K562 (cell line): ENCODE results near the gene IFT122. TPM values are rescaled to one million over a fixed set of nuclear protein-coding genes. Genes with fewer than 3 reads are reported as not detected.

ENCODE experiments used
- ADNP ChIP-seq: fragments of 200-800 bp; sonication (Bioruptor generic); IDR thresholded peaks from 2 replicates; pipeline ENCODE4 v1.6.1; 2016; ENCODE audit warnings: missing genetic modification characterization, missing compliant biosample characterization
- ARID4B ChIP-seq: sonication (generic); formaldehyde crosslinking; IDR thresholded peaks from 2 replicates; pipeline ENCODE4 v1.8.0; 2022; ENCODE audit warnings: mild to moderate bottlenecking, missing genetic modification reagents
- ASH1L ChIP-seq: fragments of 450-650 bp; IDR thresholded peaks from 2 replicates; pipeline ENCODE4 v1.6.1; 2018; ENCODE audit warnings: borderline replicate concordance, mild to moderate bottlenecking, low read depth; ENCODE audit not compliant: partially characterized antibody
- BCOR ChIP-seq: fragments of 450-650 bp; IDR thresholded peaks from 2 replicates; pipeline ENCODE4 v1.6.1; 2016
- MBD2 ChIP-seq: sonication (generic); IDR thresholded peaks from 2 replicates; pipeline ENCODE4 v1.6.1; 2016; ENCODE audit warnings: low read depth, borderline replicate concordance
- RBM25 ChIP-seq: fragments of 200-400 bp; formaldehyde crosslinking; IDR thresholded peaks from 2 replicates; pipeline ENCODE4 v1.6.1; 2018; ENCODE audit warnings: low read length, low read depth, moderate library complexity; ENCODE audit not compliant: severe bottlenecking
- SMARCE1 ChIP-seq: fragments of 450-650 bp; IDR thresholded peaks from 2 replicates; pipeline ENCODE4 v1.7.1; 2016; ENCODE audit warnings: mild to moderate bottlenecking
- SPI1 ChIP-seq: IDR thresholded peaks from 2 replicates; pipeline ENCODE4 v1.6.1; 2011; ENCODE audit warnings: low read depth, low read length, control low read depth, borderline replicate concordance
- TAF7 ChIP-seq: fragments of 450-650 bp; IDR thresholded peaks from 2 replicates; pipeline ENCODE4 v1.6.1; 2016; ENCODE audit warnings: missing genetic modification characterization, missing compliant biosample characterization
- THRAP3 ChIP-seq: fragments of 450-650 bp; IDR thresholded peaks from 2 replicates; pipeline ENCODE4 v1.6.1; 2016; ENCODE audit warnings: mild to moderate bottlenecking, inconsistent platforms, borderline replicate concordance
- TRIM24 ChIP-seq, 2 experiments: fragments of 450-650 bp; IDR thresholded peaks; 2 replicates each; pipeline ENCODE4 v1.6.1; 2016
- ZFP36 ChIP-seq: fragments of 150-350 bp; IDR thresholded peaks from 2 replicates; pipeline ENCODE4 v1.6.1; 2018; ENCODE audit warnings: low read length, low read depth; ENCODE audit not compliant: partially characterized antibody
- ZNF121 ChIP-seq: sonication (generic); formaldehyde crosslinking; conservative IDR thresholded peaks from 2 replicates; pipeline ENCODE4 v1.8.0; 2022; ENCODE audit warnings: missing genetic modification reagents
- ZNF740 ChIP-seq, 3 experiments: fragments of 200-800 bp in 1 of 3; sonication (Bioruptor generic) in 1 of 3; sonication (generic) in 1 of 3; formaldehyde crosslinking in 1 of 3; IDR thresholded peaks; 2 replicates each; pipeline versions ENCODE4 v1.6.1 to v1.8.0; 2016 to 2022; ENCODE audit warnings: mild to moderate bottlenecking in 2 of 3, missing compliant biosample characterization in 2 of 3, missing genetic modification characterization in 2 of 3, missing genetic modification reagents in 1 of 3
- polyA plus RNA-seq, 8 experiments: library from polyadenylated mRNA; depleted of rRNA in 4 of 8; stranded (reverse) in 5 of 8; unstranded in 3 of 8; fragments of >200 nt; fragmentation: Nextera tagmentation in 2 of 8; fragmentation: Illumina TruSeq in 1 of 8; extraction: Ambion mirVana in 2 of 8; extraction: Trizol in 1 of 8; gene quantifications; 2 replicates each; pipeline versions ENCODE4 v1.2.1 to v1.2.3, GENCODE V29; 2011 to 2014; ENCODE audit warnings: inconsistent platforms in 1 of 8, missing spikeins in 1 of 8
- total RNA-seq, 7 experiments: library from RNA; depleted of rRNA in 6 of 7; stranded (reverse); fragments of >200 nt in 6 of 7; fragmentation: Illumina TruSeq in 2 of 7; extraction: Trizol in 2 of 7; gene quantifications; 2 replicates each; pipeline versions ENCODE4 v1.2.1 to v1.2.3, GENCODE V29; 2011 to 2021; ENCODE audit warnings: low replicate concordance in 1 of 7
- TF ChIP-seq, protein P1 (sequence below): fragments of 450-650 bp; formaldehyde crosslinking; conservative IDR thresholded peaks from 2 replicates; pipeline ENCODE4 v1.4.0; 2022; ENCODE audit warnings: mild to moderate bottlenecking, missing genetic modification characterization
- TF ChIP-seq, protein P2 (sequence below): fragments of 250-450 bp; sonication (Bioruptor Pico); IDR thresholded peaks from 2 replicates; pipeline ENCODE4 v1.4.0; 2020; ENCODE audit warnings: mild to moderate bottlenecking, moderate library complexity, borderline replicate concordance

IFT122 gene
- total and polyA plus RNA-seq, 9 of the 15 experiments (the other 6 are each of a cell fraction or from before 2014, with no cell fraction given) = 2.4 to 11.5 (median 7.7) TPM

GRCh38 chr3:129439226-129439816 lies 703 bp upstream of the IFT122 start (continued):
- TF ChIP-seq ARID4B (CRISPR knock-in tag) (no peak), ASH1L (no peak), SPI1 (peak; percentile 83), ADNP (tag) (0 out of 2 replicates have a peak, but pooled peaks have one; percentile 38), ZNF121 (CRISPR knock-in tag) (peak; percentile 40; the same call in 1 of the 2 replicates), TAF7 (peak; percentile 59), BCOR (peak; percentile 93), MBD2 (no peak), RBM25 (peak; percentile 79), SMARCE1 (0 out of 2 replicates have a peak, but pooled peaks have one; percentile 31), THRAP3 (peak; percentile 11; the same call in 1 of the 2 replicates), ZNF740 (CRISPR knock-in tag; IDR thresholded peaks at IDR 0.05) (peak; percentile 76), ZNF740 (tag; IDR thresholded peaks at IDR 0.05) (peak in 1 of 2 experiments; percentile 62; a peak in 2 of 4 replicates), ZFP36 (no peak), TRIM24 (IDR thresholded peaks at IDR 0.05) (0 out of 4 replicates have a peak, but pooled peaks of 1 of the 2 experiments have one; percentile 18)
- TF ChIP-seq, protein P1, sequence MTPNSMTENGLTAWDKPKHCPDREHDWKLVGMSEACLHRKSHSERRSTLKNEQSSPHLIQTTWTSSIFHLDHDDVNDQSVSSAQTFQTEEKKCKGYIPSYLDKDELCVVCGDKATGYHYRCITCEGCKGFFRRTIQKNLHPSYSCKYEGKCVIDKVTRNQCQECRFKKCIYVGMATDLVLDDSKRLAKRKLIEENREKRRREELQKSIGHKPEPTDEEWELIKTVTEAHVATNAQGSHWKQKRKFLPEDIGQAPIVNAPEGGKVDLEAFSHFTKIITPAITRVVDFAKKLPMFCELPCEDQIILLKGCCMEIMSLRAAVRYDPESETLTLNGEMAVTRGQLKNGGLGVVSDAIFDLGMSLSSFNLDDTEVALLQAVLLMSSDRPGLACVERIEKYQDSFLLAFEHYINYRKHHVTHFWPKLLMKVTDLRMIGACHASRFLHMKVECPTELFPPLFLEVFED (CRISPR knock-in tag) = no peak
- TF ChIP-seq, protein P2, sequence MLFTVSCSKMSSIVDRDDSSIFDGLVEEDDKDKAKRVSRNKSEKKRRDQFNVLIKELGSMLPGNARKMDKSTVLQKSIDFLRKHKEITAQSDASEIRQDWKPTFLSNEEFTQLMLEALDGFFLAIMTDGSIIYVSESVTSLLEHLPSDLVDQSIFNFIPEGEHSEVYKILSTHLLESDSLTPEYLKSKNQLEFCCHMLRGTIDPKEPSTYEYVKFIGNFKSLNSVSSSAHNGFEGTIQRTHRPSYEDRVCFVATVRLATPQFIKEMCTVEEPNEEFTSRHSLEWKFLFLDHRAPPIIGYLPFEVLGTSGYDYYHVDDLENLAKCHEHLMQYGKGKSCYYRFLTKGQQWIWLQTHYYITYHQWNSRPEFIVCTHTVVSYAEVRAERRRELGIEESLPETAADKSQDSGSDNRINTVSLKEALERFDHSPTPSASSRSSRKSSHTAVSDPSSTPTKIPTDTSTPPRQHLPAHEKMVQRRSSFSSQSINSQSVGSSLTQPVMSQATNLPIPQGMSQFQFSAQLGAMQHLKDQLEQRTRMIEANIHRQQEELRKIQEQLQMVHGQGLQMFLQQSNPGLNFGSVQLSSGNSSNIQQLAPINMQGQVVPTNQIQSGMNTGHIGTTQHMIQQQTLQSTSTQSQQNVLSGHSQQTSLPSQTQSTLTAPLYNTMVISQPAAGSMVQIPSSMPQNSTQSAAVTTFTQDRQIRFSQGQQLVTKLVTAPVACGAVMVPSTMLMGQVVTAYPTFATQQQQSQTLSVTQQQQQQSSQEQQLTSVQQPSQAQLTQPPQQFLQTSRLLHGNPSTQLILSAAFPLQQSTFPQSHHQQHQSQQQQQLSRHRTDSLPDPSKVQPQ (CRISPR knock-in tag) = no peak
